Fibroblast of mammary gland (primary cell): ENCODE data around the gene VCAN.

ENCODE experiments used
- DNase-seq: peaks from one replicate; pipeline ENCODE4 v3.0.0-alpha.2; 2010; ENCODE audit warnings: low read depth
- H3K4me3 ChIP-seq: 2 replicates; pipeline ENCODE4 v1.5.1; 2011; ENCODE audit warnings: low read depth, mild to moderate bottlenecking, low read length, moderate library complexity; ENCODE audit not compliant: control insufficient read depth
- TF ChIP-seq, protein P1 (sequence below): conservative IDR thresholded peaks from 2 replicates; pipeline ENCODE4 v1.5.1; 2011; ENCODE audit warnings: low read depth, low read length, inconsistent platforms; ENCODE audit not compliant: control insufficient read depth, insufficient read depth

Gene VCAN

GRCh38 chr5:83562791-83563557 is 91.4 kb downstream of the VCAN start:
- peak; percentile 64 for DNase-seq
- no peak overlapping the region for H3K4me3 ChIP-seq
- TF ChIP-seq, protein P1, sequence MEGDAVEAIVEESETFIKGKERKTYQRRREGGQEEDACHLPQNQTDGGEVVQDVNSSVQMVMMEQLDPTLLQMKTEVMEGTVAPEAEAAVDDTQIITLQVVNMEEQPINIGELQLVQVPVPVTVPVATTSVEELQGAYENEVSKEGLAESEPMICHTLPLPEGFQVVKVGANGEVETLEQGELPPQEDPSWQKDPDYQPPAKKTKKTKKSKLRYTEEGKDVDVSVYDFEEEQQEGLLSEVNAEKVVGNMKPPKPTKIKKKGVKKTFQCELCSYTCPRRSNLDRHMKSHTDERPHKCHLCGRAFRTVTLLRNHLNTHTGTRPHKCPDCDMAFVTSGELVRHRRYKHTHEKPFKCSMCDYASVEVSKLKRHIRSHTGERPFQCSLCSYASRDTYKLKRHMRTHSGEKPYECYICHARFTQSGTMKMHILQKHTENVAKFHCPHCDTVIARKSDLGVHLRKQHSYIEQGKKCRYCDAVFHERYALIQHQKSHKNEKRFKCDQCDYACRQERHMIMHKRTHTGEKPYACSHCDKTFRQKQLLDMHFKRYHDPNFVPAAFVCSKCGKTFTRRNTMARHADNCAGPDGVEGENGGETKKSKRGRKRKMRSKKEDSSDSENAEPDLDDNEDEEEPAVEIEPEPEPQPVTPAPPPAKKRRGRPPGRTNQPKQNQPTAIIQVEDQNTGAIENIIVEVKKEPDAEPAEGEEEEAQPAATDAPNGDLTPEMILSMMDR: no peak

DNA sequence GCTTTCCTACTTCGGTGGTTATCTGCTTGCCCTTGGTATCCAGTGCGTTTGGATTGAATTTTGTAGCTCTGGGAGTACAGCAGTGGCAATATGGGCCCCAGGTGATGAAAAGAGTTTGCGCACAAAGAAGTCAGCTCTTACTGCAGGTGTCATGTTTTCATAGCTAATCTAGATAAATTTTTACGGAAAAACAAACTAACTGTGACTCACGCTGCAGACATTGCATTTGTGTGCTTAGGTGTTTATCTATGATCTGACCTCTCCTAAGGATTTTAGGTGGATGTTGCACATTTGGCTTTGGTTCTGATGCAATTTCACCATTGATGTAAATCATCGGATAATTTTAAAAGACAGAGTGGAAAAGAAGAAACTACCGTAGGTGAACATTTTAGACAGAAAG is 92.1 kb downstream of the VCAN start:
- TF ChIP-seq, protein P1: no peak
- H3K4me3 ChIP-seq: no peak overlapping the region
- no peak for DNase-seq

GRCh38 chr5:83564069-83564749 is 92.7 kb downstream of the VCAN start:
- DNase-seq: peak; percentile 67
- H3K4me3 ChIP-seq: no peak overlapping the region
- TF ChIP-seq, protein P1: peak; percentile 55

DNA sequence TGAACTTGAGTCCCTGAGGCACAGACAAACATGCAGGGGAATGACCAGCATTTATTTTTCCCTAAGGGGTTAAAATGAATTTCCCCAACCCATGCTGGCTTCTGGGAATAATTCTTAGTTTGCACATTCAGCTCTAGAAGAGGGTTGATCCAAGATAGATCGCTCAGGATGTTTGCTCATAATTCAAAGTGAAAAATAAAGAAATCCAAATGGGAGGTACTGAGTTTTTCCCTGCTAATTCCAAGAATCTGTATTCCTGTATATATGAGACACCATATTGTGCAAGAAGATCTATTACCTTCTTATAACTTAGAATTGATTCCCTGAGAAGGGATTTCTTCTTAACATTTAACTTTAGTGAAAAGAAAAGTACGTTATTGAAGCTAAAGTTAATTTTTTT is 96.2 kb downstream of the VCAN start:
- no peak overlapping the region for H3K4me3 ChIP-seq
- TF ChIP-seq, protein P1: no peak
- DNase-seq: peak; percentile 70

DNA sequence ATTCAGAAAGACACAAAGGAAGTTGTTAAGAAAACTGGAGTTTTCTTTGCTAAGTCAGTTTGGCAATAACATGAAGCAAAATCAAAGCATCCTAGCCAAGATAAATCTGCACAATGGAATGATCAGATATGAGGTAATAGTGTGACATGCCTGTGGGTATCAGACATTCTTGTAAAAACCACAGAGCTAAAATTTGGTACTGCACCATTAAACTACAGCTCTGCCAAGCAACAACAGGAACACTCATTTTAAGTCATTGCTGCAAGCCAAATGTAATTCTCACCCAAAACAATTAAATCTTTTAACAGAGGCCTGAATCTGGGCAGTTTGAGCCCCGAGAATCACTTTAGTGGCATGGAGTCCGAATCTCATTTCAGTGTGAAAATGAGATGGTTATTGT is 96.6 kb downstream of the VCAN start:
- TF ChIP-seq, protein P1: no peak
- DNase-seq: peak; percentile 96
- no peak overlapping the region for H3K4me3 ChIP-seq

DNA sequence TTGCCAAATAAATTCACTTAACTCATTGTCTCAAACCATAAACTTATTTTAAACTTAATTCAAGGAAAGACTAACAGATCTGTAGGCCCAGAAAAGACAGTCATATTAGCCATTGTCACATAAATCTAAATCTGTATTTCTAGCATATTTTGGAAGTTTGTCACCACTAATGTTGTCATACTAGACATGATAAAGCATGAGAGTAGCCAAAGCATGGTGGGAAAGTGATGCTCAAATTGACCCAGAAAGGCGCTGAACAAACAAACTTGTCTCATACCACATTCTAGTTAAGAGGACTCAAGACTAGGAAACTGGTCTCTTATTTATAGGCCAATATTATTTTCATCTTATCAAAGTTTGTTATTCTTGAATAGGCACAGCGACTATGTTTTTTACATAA is 99.4 kb downstream of the VCAN start:
- no peak overlapping the region for H3K4me3 ChIP-seq
- peak; percentile 46 for DNase-seq
- TF ChIP-seq, protein P1: no peak

DNA sequence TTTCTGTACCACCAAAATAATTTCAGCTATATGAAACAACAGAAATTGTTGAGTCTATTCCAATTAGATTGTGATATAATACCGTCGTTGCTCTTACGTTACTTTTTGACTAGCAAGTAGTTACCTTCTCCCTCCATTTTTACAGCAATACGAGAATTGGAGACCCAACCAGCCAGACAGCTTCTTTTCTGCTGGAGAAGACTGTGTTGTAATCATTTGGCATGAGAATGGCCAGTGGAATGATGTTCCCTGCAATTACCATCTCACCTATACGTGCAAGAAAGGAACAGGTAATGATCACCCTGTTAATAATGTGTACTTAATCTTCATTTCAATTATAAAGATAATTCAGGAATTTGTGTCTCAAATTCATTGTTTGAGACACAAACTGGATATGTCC is 100.7 kb downstream of the VCAN start:
- no peak overlapping the region for H3K4me3 ChIP-seq
- DNase-seq: no peak
- TF ChIP-seq, protein P1: no peak
